Activated CD4-positive, alpha-beta memory T cell treated with anti-CD3 and anti-CD28 coated beads, Interleukin-2, amount 10 ng/mL, durations not matched to agents 7 days and 5 days (primary cell): ENCODE measurements around the gene PPIF. TPM values are rescaled to one million over a fixed set of nuclear protein-coding genes. Genes with fewer than 3 reads are reported as not detected.

Experiments
- CTCF ChIA-PET: fragments of 350-600 bp; sonication (Branson Sonifier 250); formaldehyde crosslinking; loops from one replicate; lab custom pipeline; 2021; ENCODE audit warnings: antibody characterized with exemption, inconsistent platforms; lab: Charles Lee
- POLR2A ChIA-PET: fragments of 350-600 bp; sonication (Branson Sonifier 250); formaldehyde crosslinking; loops from one replicate; lab custom pipeline; 2021; ENCODE audit warnings: antibody characterized with exemption; lab: Charles Lee
- DNase-seq: peaks from one replicate; pipeline ENCODE4 v3.0.0-alpha.2; 2020
- H3K27ac Mint-ChIP-seq: one replicate; pipeline ENCODE4 v1.8.0; 2021; ENCODE audit warnings: mild to moderate bottlenecking, mixed read lengths
- H3K27me3 Mint-ChIP-seq: one replicate; pipeline ENCODE4 v1.8.0; 2021; ENCODE audit warnings: mixed read lengths
- H3K36me3 Mint-ChIP-seq: one replicate; pipeline ENCODE4 v1.8.0; 2021; ENCODE audit warnings: low read depth, mixed read lengths
- H3K4me1 Mint-ChIP-seq: one replicate; pipeline ENCODE4 v1.8.0; 2021; ENCODE audit warnings: mixed read lengths
- H3K4me3 Mint-ChIP-seq: one replicate; pipeline ENCODE4 v1.8.0; 2021; ENCODE audit warnings: mild to moderate bottlenecking, mixed read lengths
- H3K9me3 Mint-ChIP-seq: one replicate; pipeline ENCODE4 v1.8.0; 2021; ENCODE audit warnings: mixed read lengths
- total RNA-seq, 2 experiments: library from RNA; stranded (reverse); gene quantifications; one replicate each; pipeline ENCODE4 v1.2.3, GENCODE V29; 2021

Gene PPIF
- total RNA-seq, 2 experiments from 2014 or later, result 80.7 to 88.4 TPM

GRCh38 chr10:79316671-79317431 lies 30.4 kb upstream of the PPIF start:
- H3K9me3 Mint-ChIP-seq, result peaks cover 13% of the 10 kb centered on the region
- CTCF ChIA-PET, result interaction anchor here (0.8 to 2.5 kb wide), 13 partner anchors 10 to 151 kb away, joined by 3 to 13 read pairs (median 4); partner anchors contain the start of gene PPIF

GRCh38 chr10:79318369-79318768 lies 28.9 kb upstream of the PPIF start:
- POLR2A ChIA-PET, result interaction anchor here (0.7 to 11.7 kb wide), 7 partner anchors 11 to 76 kb away, joined by 3 to 192 read pairs (median 8); partner anchors contain the start of gene PPIF
- peaks cover 49% of the 10 kb centered on the region for H3K36me3 Mint-ChIP-seq

More at GRCh38 chr10:79316671-79317431, 30.4 kb upstream of the PPIF start:
- POLR2A ChIA-PET, result interaction anchor here (0.8 to 11.7 kb wide), 14 partner anchors 10 to 127 kb away, joined by 3 to 192 read pairs (median 6); partner anchors contain the start of gene PPIF
- Mint-ChIP-seq H3K27me3 (no peaks in the 10 kb centered on the region), H3K27ac (peak overlapping the region; percentile 92), H3K4me1 (peaks cover 65% of the 10 kb centered on the region), H3K36me3 (peaks cover 58% of the 10 kb centered on the region), H3K4me3 (peak overlapping the region; percentile 74)
- DNase-seq, result peak; percentile 46

GRCh38 chr10:79319115-79319771 lies 28.0 kb upstream of the PPIF start:
- ChIA-PET POLR2A (interaction anchor here (3.7 to 11.7 kb wide), 2 partner anchors 12 to 27 kb away, joined by 53 to 192 read pairs; partner anchors contain the start of gene PPIF), CTCF (interaction anchor here (1.2 kb wide), 1 partner anchor 29 kb away, joined by 3 read pairs; no protein-coding TSS in a partner anchor)
- H3K4me3 Mint-ChIP-seq, result peak overlapping the region; percentile 74
- DNase-seq, result no peak
- peaks cover 89% of the 10 kb centered on the region for H3K4me1 Mint-ChIP-seq
- H3K27me3 Mint-ChIP-seq, result no peaks in the 10 kb centered on the region
- H3K27ac Mint-ChIP-seq, result peak overlapping the region; percentile 92
- peaks cover 43% of the 10 kb centered on the region for H3K36me3 Mint-ChIP-seq
- peaks cover 13% of the 10 kb centered on the region for H3K9me3 Mint-ChIP-seq

More at GRCh38 chr10:79318369-79318768, 28.9 kb upstream of the PPIF start:
- Mint-ChIP-seq H3K4me1 (peaks cover 81% of the 10 kb centered on the region), H3K27me3 (no peaks in the 10 kb centered on the region), H3K4me3 (peak overlapping the region; percentile 74), H3K27ac (peak overlapping the region; percentile 92), H3K9me3 (peaks cover 13% of the 10 kb centered on the region)
- peak; percentile 33 for DNase-seq
- CTCF ChIA-PET, result interaction anchor here (1.1 to 1.9 kb wide), 5 partner anchors 17 to 34 kb away, joined by 3 to 4 read pairs (median 3); no protein-coding TSS in a partner anchor

GRCh38 chr10:79320316-79320715 lies 27.0 kb upstream of the PPIF start:
- no peak for DNase-seq
- CTCF ChIA-PET, result interaction anchor here (0.7 kb wide), 1 partner anchor 28 kb away, joined by 3 read pairs; no protein-coding TSS in a partner anchor
- Mint-ChIP-seq H3K9me3 (peaks cover 13% of the 10 kb centered on the region), H3K36me3 (peaks cover 39% of the 10 kb centered on the region), H3K4me1 (peaks cover 96% of the 10 kb centered on the region), H3K4me3 (no peak overlapping the region), H3K27me3 (no peaks in the 10 kb centered on the region), H3K27ac (peak overlapping the region; percentile 31)
- POLR2A ChIA-PET, result interaction anchor here (3.9 to 11.7 kb wide), 2 partner anchors 13 to 26 kb away, joined by 39 to 192 read pairs; partner anchors contain the start of gene PPIF

- H3K4me3 Mint-ChIP-seq, result no peak overlapping the region
- ChIA-PET POLR2A (interaction anchor here (3.7 to 11.7 kb wide), 3 partner anchors 12 to 79 kb away, joined by 17 to 192 read pairs (median 39); partner anchors contain the start of gene PPIF), CTCF (interaction anchor here (0.7 to 4.4 kb wide), 3 partner anchors 24 to 34 kb away, joined by 3 to 45 read pairs (median 3); partner anchors contain the start of gene PPIF)
- H3K27me3 Mint-ChIP-seq, result no peaks in the 10 kb centered on the region
- H3K27ac Mint-ChIP-seq, result peak overlapping the region; percentile 97
- peaks cover 32% of the 10 kb centered on the region for H3K36me3 Mint-ChIP-seq
- DNase-seq, result peak; percentile 36
- H3K4me1 Mint-ChIP-seq, result peaks cover 90% of the 10 kb centered on the region
- peaks cover 13% of the 10 kb centered on the region for H3K9me3 Mint-ChIP-seq
Measured at GRCh38 chr10:79320820-79321493, 26.3 kb upstream of the PPIF start.

GRCh38 chr10:79321494-79321882 lies 25.8 kb upstream of the PPIF start:
- H3K4me3 Mint-ChIP-seq, result no peak overlapping the region
- peaks cover 86% of the 10 kb centered on the region for H3K4me1 Mint-ChIP-seq
- H3K27me3 Mint-ChIP-seq, result no peaks in the 10 kb centered on the region
- peak overlapping the region; percentile 97 for H3K27ac Mint-ChIP-seq
- DNase-seq, result no peak
- peaks cover 13% of the 10 kb centered on the region for H3K9me3 Mint-ChIP-seq
- ChIA-PET POLR2A (interaction anchor here (1.1 to 11.7 kb wide), 4 partner anchors 11 to 79 kb away, joined by 3 to 192 read pairs (median 28); partner anchors contain the start of gene PPIF), CTCF (interaction anchor here (0.7 to 4.4 kb wide), 3 partner anchors 13 to 35 kb away, joined by 3 to 45 read pairs (median 3); partner anchors contain the start of gene PPIF)
- H3K36me3 Mint-ChIP-seq, result peaks cover 31% of the 10 kb centered on the region

GRCh38 chr10:79321951-79322350 lies 25.3 kb upstream of the PPIF start:
- ChIA-PET POLR2A (interaction anchor here (1.1 to 11.7 kb wide), 6 partner anchors 11 to 80 kb away, joined by 3 to 192 read pairs (median 18); partner anchors contain the start of gene PPIF), CTCF (interaction anchor here (0.7 to 4.4 kb wide), 6 partner anchors 13 to 53 kb away, joined by 3 to 45 read pairs (median 4); partner anchors contain the start of gene PPIF)
- H3K27me3 Mint-ChIP-seq, result no peaks in the 10 kb centered on the region
- H3K27ac Mint-ChIP-seq, result peak overlapping the region; percentile 97
- H3K4me3 Mint-ChIP-seq, result no peak overlapping the region
- DNase-seq, result no peak
- H3K9me3 Mint-ChIP-seq, result peaks cover 13% of the 10 kb centered on the region
- peaks cover 82% of the 10 kb centered on the region for H3K4me1 Mint-ChIP-seq
- peaks cover 29% of the 10 kb centered on the region for H3K36me3 Mint-ChIP-seq

- peak; percentile 84 for DNase-seq
- Mint-ChIP-seq H3K27ac (peak overlapping the region; percentile 97), H3K27me3 (no peaks in the 10 kb centered on the region), H3K4me3 (peak overlapping the region; percentile 46), H3K4me1 (peaks cover 72% of the 10 kb centered on the region), H3K9me3 (peaks cover 13% of the 10 kb centered on the region), H3K36me3 (peaks cover 23% of the 10 kb centered on the region)
- POLR2A ChIA-PET, result interaction anchor here (0.8 to 11.7 kb wide), 10 partner anchors 10 to 80 kb away, joined by 3 to 192 read pairs (median 6); partner anchors contain the start of gene PPIF
- CTCF ChIA-PET, result interaction anchor here (1.1 to 4.4 kb wide), 6 partner anchors 14 to 52 kb away, joined by 3 to 45 read pairs (median 4); partner anchors contain the start of gene PPIF
Measured at GRCh38 chr10:79322616-79323543, 24.4 kb upstream of the PPIF start.

- Mint-ChIP-seq H3K36me3 (peaks cover 18% of the 10 kb centered on the region), H3K4me1 (peaks cover 66% of the 10 kb centered on the region), H3K27me3 (no peaks in the 10 kb centered on the region), H3K27ac (peak overlapping the region; percentile 97), H3K9me3 (peaks cover 13% of the 10 kb centered on the region), H3K4me3 (no peak overlapping the region)
- ChIA-PET CTCF (interaction anchor here (1.1 to 4.4 kb wide), 4 partner anchors 14 to 37 kb away, joined by 3 to 45 read pairs (median 7); partner anchors contain the start of gene PPIF), POLR2A (interaction anchor here (1.2 to 11.7 kb wide), 8 partner anchors 9 to 81 kb away, joined by 3 to 192 read pairs (median 12); partner anchors contain the start of gene PPIF)
- DNase-seq, result no peak
Measured at GRCh38 chr10:79323602-79324001, 23.7 kb upstream of the PPIF start.

GRCh38 chr10:79324032-79324695 lies 23.1 kb upstream of the PPIF start:
- ChIA-PET POLR2A (interaction anchor here (1.2 to 11.7 kb wide), 8 partner anchors 9 to 82 kb away, joined by 3 to 192 read pairs (median 12); partner anchors contain the start of gene PPIF), CTCF (interaction anchor here (1.5 to 4.4 kb wide), 3 partner anchors 21 to 38 kb away, joined by 5 to 45 read pairs (median 9); partner anchors contain the start of gene PPIF)
- peak overlapping the region; percentile 97 for H3K27ac Mint-ChIP-seq
- H3K27me3 Mint-ChIP-seq, result no peaks in the 10 kb centered on the region
- peaks cover 9% of the 10 kb centered on the region for H3K9me3 Mint-ChIP-seq
- peaks cover 12% of the 10 kb centered on the region for H3K36me3 Mint-ChIP-seq
- DNase-seq, result no peak
- H3K4me1 Mint-ChIP-seq, result peaks cover 65% of the 10 kb centered on the region
- H3K4me3 Mint-ChIP-seq, result no peak overlapping the region
